ENCODE results near the gene MDM4. TPM values are rescaled to one million over a fixed set of nuclear protein-coding genes. Genes with fewer than 3 reads are reported as not detected.

MDM4 gene
- total RNA-seq, 1 experiment from 2014 or later = 49.6 TPM

DNA sequence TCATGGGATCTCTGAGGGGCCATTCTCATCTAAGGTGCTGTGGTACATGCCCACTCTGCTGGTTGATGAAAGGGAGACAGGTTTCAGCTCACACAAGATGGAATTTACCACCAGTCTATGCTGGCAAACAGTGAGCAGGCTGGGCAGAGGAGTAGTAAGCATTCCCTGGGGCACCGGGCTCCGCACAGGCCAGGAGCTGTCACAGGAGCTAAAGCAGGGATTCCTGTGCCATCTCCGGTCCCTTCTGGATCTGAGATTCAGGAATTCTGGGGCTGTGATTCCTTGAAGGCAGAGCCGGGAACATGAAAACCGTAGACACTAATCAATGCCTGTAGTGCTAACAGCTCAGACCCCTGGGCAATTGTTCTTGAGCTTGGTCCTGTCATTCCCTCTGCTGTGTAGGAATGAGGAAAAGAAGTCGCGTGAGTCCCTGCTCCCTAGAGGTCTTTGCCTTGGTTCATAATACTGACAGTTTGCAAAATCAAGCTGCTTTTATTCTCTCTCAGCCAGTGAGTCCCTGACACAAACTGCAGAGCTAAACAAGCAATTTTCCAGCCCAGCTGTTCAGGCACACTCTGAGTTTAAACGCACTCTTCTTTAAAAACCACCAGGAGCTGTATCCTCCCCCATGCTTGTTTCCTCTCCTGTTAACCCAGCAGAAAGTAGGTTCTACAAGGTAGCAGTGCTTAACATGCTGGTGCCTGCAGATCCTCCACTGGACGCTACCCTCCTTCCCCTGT lies 52.5 kb downstream of the MDM4 start:
- H3K18ac ChIP-seq (ENCODE audit: insufficient read length, low read depth, low read length) = no peak overlapping the region
- H3T11ph ChIP-seq (ENCODE audit: low read length) = no peak overlapping the region
- H3K79me1 ChIP-seq (ENCODE audit: insufficient read depth, low read depth, low read length, poor library complexity, severe bottlenecking) = no peaks in the 10 kb centered on the region
- peaks cover 9% of the 10 kb centered on the region for H3K4me1 ChIP-seq (ENCODE audit: insufficient read depth, low read length)
- no CpG with 5 or more reads among the region's 9 CpGs for WGBS (ENCODE audit: extremely low coverage, insufficient read length, low lambda C conversion rate)
- H2BK20ac ChIP-seq (ENCODE audit: low read depth, low read length, poor library complexity, severe bottlenecking) = no peak overlapping the region
- H2BK120ac ChIP-seq (ENCODE audit: low read depth, low read length, poor library complexity, severe bottlenecking) = no peak overlapping the region
- no peak overlapping the region; the same call in 1 of the 2 replicates for H3K14ac ChIP-seq (ENCODE audit: insufficient read depth, low read length)
- H3K23me2 ChIP-seq (ENCODE audit: insufficient read length, low read depth, low read length, poor library complexity, severe bottlenecking) = no peaks in the 10 kb centered on the region
- H3K9me3 ChIP-seq (ENCODE audit: control insufficient read depth, low read depth, low read length) = no peaks in the 10 kb centered on the region
- H3K79me2 ChIP-seq (ENCODE audit: insufficient read depth, low read length) = no peaks in the 10 kb centered on the region
- Mint-ChIP-seq H3K27ac (no peak overlapping the region), H3K27me3 (ENCODE audit: low read depth) (peaks cover 17% of the 10 kb centered on the region), H3K4me3 (no peak overlapping the region), H3K9me3 (no peaks in the 10 kb centered on the region), H3K36me3 (ENCODE audit: insufficient read depth in 1 of 3, low read depth in 3 of 3) (peaks cover 0 to 4% (median under 1%) of the 10 kb centered on the region in 3 experiments; a peak in 2 of 7 replicates), H3K4me1 (peaks cover 65 to 68% of the 10 kb centered on the region in 2 experiments)
- no peak overlapping the region for H4K91ac ChIP-seq (ENCODE audit: insufficient read length, low read depth, low read length)
- no peak overlapping the region for H3K27ac ChIP-seq (ENCODE audit: insufficient read length, low read depth, low read length)
- no peak for DNase-seq
- no peak overlapping the region for H3K4me2 ChIP-seq (ENCODE audit: insufficient read depth, insufficient read length, low read length)
- no peak overlapping the region for H3K23ac ChIP-seq (ENCODE audit: insufficient read length, low read depth, low read length)
- no peak overlapping the region for H2BK5ac ChIP-seq (ENCODE audit: insufficient read length, low read length)
- no peaks in the 10 kb centered on the region; the same call in 1 of the 2 replicates for H3K27me3 ChIP-seq (ENCODE audit: insufficient read depth, low read length)
- TF ChIP-seq, protein P1, sequence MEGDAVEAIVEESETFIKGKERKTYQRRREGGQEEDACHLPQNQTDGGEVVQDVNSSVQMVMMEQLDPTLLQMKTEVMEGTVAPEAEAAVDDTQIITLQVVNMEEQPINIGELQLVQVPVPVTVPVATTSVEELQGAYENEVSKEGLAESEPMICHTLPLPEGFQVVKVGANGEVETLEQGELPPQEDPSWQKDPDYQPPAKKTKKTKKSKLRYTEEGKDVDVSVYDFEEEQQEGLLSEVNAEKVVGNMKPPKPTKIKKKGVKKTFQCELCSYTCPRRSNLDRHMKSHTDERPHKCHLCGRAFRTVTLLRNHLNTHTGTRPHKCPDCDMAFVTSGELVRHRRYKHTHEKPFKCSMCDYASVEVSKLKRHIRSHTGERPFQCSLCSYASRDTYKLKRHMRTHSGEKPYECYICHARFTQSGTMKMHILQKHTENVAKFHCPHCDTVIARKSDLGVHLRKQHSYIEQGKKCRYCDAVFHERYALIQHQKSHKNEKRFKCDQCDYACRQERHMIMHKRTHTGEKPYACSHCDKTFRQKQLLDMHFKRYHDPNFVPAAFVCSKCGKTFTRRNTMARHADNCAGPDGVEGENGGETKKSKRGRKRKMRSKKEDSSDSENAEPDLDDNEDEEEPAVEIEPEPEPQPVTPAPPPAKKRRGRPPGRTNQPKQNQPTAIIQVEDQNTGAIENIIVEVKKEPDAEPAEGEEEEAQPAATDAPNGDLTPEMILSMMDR (conservative IDR thresholded peaks at IDR 0.05) = no peak
- no peak overlapping the region for H4K5ac ChIP-seq (ENCODE audit: insufficient read length, low read depth, low read length)
- no peak overlapping the region for H2AK5ac ChIP-seq (ENCODE audit: insufficient read length, low read length)
- no peak overlapping the region for H2BK12ac ChIP-seq (ENCODE audit: insufficient read length, low read depth, low read length)
- no peak overlapping the region for H3K4ac ChIP-seq (ENCODE audit: low read depth, low read length)
- no peak overlapping the region for H2BK15ac ChIP-seq (ENCODE audit: low read depth, low read length)
- no peak overlapping the region for H2AFZ ChIP-seq (ENCODE audit: low read length)
- no peak overlapping the region for H3K56ac ChIP-seq (ENCODE audit: insufficient read length, low read depth, low read length)
- H4K20me1 ChIP-seq (ENCODE audit: control insufficient read depth, insufficient read depth, insufficient read length) = peaks cover 2% of the 10 kb centered on the region
- no peak overlapping the region for H3K9ac ChIP-seq (ENCODE audit: extremely low read depth, insufficient read length, low read length)
- no peak overlapping the region for H4K8ac ChIP-seq (replicated peaks; ENCODE audit: insufficient read length, low read depth, low read length)

All from H9 (cell line).